HepG2 (cell line): ENCODE data around the gene PRCP. TPM values are rescaled to one million over a fixed set of nuclear protein-coding genes. Genes with fewer than 3 reads are reported as not detected.

Experiments used
- ATAC-seq: fragments of 200-7000 bp; cut with Tn5 transposase; 3 replicates; pipeline ENCODE4 v1.9.1; 2020; ENCODE audit warnings: mild to moderate bottlenecking, moderate library complexity
- BruUV-seq: library from RNA; stranded (reverse); fragments of 400-500 nt; replicated peaks from 2 replicates; lab custom pipeline; 2021; lab: Mats Ljungman, UMichigan
- CTCF ChIA-PET: fragments of 300-600 bp; formaldehyde crosslinking; extraction: SDS; loops from one replicate; lab custom pipeline; 2021; ENCODE audit warnings: low total read pairs, inconsistent platforms, low intra/inter-chr PET ratio; lab: Yijun Ruan, JAX
- POLR2A ChIA-PET: fragments of 350-600 bp; sonication (Branson Sonifier 250); formaldehyde crosslinking; loops from one replicate; lab custom pipeline; 2020; ENCODE audit warnings: antibody characterized with exemption, inconsistent platforms; lab: Yijun Ruan, JAX
- DNase-seq: peaks from one replicate; pipeline ENCODE4 v3.0.0-alpha.2; 2015; ENCODE audit warnings: low spot score
- FAIRE-seq: peaks from 3 replicates; lab custom pipeline; 2011; peaks lifted over from hg19 to GRCh38; lab: Jason Lieb, UNC
- H2AFZ ChIP-seq: one replicate; pipeline ENCODE4 v1.6.1; 2011; ENCODE audit warnings: low read length, inconsistent platforms
- H3K27ac ChIP-seq: fragments of 300-600 bp; 3 replicates; pipeline ENCODE4 v1.8.0; 2011; ENCODE audit warnings: mixed run types, mild to moderate bottlenecking, mixed read lengths, low read length, inconsistent platforms; ENCODE audit not compliant: insufficient read depth; ENCODE audit errors: extremely low read length
- H3K27me3 ChIP-seq, 2 experiments: fragments of 200-600 bp in 1 of 2; 2 replicates in 1 of 2; 3 replicates in 1 of 2; pipeline versions ENCODE4 v1.6.0 to v1.8.0; 2011; ENCODE audit warnings: low read length in 2 of 2, mild to moderate bottlenecking in 2 of 2, moderate library complexity in 2 of 2, inconsistent platforms in 1 of 2; ENCODE audit not compliant: insufficient read depth in 2 of 2, control insufficient read depth in 1 of 2
- H3K36me3 ChIP-seq, 2 experiments: fragments of 200-600 bp in 1 of 2; replicated peaks in 1 of 2; 2 replicates in 1 of 2; 3 replicates in 1 of 2; pipeline versions ENCODE4 v1.5.1 to v1.8.0; 2011; ENCODE audit warnings: low read length in 2 of 2, inconsistent platforms in 1 of 2; ENCODE audit not compliant: insufficient read depth in 2 of 2, control insufficient read depth in 1 of 2
- H3K4me1 ChIP-seq: 2 replicates; pipeline ENCODE4 v1.5.1; 2012; ENCODE audit warnings: low read length, inconsistent platforms; ENCODE audit not compliant: insufficient read depth
- H3K4me2 ChIP-seq: 2 replicates; pipeline ENCODE4 v1.6.0; 2011; ENCODE audit warnings: low read depth, low read length, inconsistent platforms
- H3K4me3 ChIP-seq, 3 experiments: fragments of 200-600 bp in 1 of 3; sonication (generic), shearing (Covaris generic) in 1 of 3; replicated peaks in 1 of 3; 2 replicates each; pipeline ENCODE4 v1.5.1; 2011 to 2016; ENCODE audit warnings: low read length in 3 of 3, inconsistent platforms in 2 of 3, low read depth in 2 of 3, mild to moderate bottlenecking in 2 of 3, control low read depth in 1 of 3, mixed read lengths in 1 of 3; ENCODE audit not compliant: insufficient read depth in 1 of 3
- H3K79me2 ChIP-seq: one replicate; pipeline ENCODE4 v1.6.1; 2011; ENCODE audit warnings: low read length, inconsistent platforms; ENCODE audit not compliant: insufficient read depth
- H3K9ac ChIP-seq: 2 replicates; pipeline ENCODE4 v1.6.0; 2011; ENCODE audit warnings: mild to moderate bottlenecking, low read depth, low read length, inconsistent platforms; ENCODE audit not compliant: insufficient read depth
- H3K9me3 ChIP-seq: 2 replicates; pipeline ENCODE4 v1.5.1; 2012; ENCODE audit warnings: mild to moderate bottlenecking, low read length
- H4K20me1 ChIP-seq: 2 replicates; pipeline ENCODE4 v1.6.0; 2011; ENCODE audit warnings: inconsistent platforms, mild to moderate bottlenecking, low read length, moderate library complexity; ENCODE audit not compliant: insufficient read depth
- FIP1L1 ChIP-seq: fragments of 200-400 bp; formaldehyde crosslinking; IDR thresholded peaks from 2 replicates; pipeline ENCODE4 v1.6.1; 2018; ENCODE audit warnings: low read depth, mild to moderate bottlenecking, low read length, moderate library complexity, borderline replicate concordance; ENCODE audit not compliant: insufficient read depth
- HDAC2 ChIP-seq: sonication (generic); formaldehyde crosslinking; IDR thresholded peaks from 2 replicates; pipeline ENCODE4 v1.4.0; 2020; ENCODE audit warnings: missing genetic modification reagents
- HOXA9 ChIP-seq: sonication (generic); formaldehyde crosslinking; IDR thresholded peaks from 2 replicates; pipeline ENCODE4 v1.8.1; 2022; ENCODE audit warnings: missing genetic modification reagents, mild to moderate bottlenecking, moderate library complexity, borderline replicate concordance
- KAT8 ChIP-seq: IDR thresholded peaks from 2 replicates; pipeline ENCODE4 v1.6.1; 2016; ENCODE audit warnings: missing genetic modification reagents, missing compliant biosample characterization
- RFX1 ChIP-seq: fragments of 450-650 bp; IDR thresholded peaks from 2 replicates; pipeline ENCODE4 v1.6.1; 2017
- STAG1 ChIP-seq: sonication (generic); formaldehyde crosslinking; IDR thresholded peaks from 2 replicates; pipeline ENCODE4 v1.4.0; 2020; ENCODE audit warnings: missing genetic modification reagents
- WGBS: methylation state at CpG from one replicate; pipeline ENCODE4 v1.1.6; 2017; ENCODE audit warnings: low lambda C conversion rate; 5-methylcytosine and 5-hydroxymethylcytosine counted together
- in situ Hi-C: cut with HindIII; loops from 2 replicates; pipeline ENCODE4 v1.10.0; 2017; ENCODE audit warnings: low pct_unique_long_range_greater_than_20kb; ENCODE audit not compliant: extremely low pct_ligation_motif_present
- intact Hi-C: fragments of 100-400 bp; cut with micrococcal nuclease; formaldehyde crosslinking; loops from one replicate; pipeline ENCODE4 v1.10.0; 2022; ENCODE audit not compliant: unreplicated experiment
- polyA plus RNA-seq, 8 experiments: library from polyadenylated mRNA; depleted of rRNA in 3 of 8; stranded (reverse) in 7 of 8; unstranded in 1 of 8; fragments of >200 nt; fragmentation: Illumina TruSeq in 4 of 8; extraction: Trizol in 4 of 8; gene quantifications; 2 replicates each; pipeline versions ENCODE4 v1.2.1 to v1.2.3, GENCODE V29; 2011 to 2016; ENCODE audit warnings: low read depth in 4 of 8, missing spikeins in 1 of 8, mixed read lengths in 1 of 8; ENCODE audit not compliant: insufficient read depth in 1 of 8
- total RNA-seq, 5 experiments: library from RNA; depleted of rRNA; stranded (reverse); fragments of >200 nt; fragmentation: Illumina TruSeq; extraction: Trizol; gene quantifications; 2 replicates each; pipeline ENCODE4 v1.2.3, GENCODE V29; 2016; ENCODE audit warnings: low read depth in 1 of 5
- TF ChIP-seq, protein P1 (sequence below): sonication (generic); formaldehyde crosslinking; IDR thresholded peaks from 2 replicates; pipeline ENCODE4 v1.5.0; 2020; ENCODE audit warnings: mild to moderate bottlenecking, missing genetic modification reagents, moderate library complexity
- TF ChIP-seq, protein P2 (sequence below): IDR thresholded peaks from 2 replicates; pipeline ENCODE4 v1.6.1; 2012; ENCODE audit warnings: low read depth, low read length, improper control_type of control experiment
- TF ChIP-seq, protein P3 (sequence below): sonication (generic); formaldehyde crosslinking; IDR thresholded peaks from 2 replicates; pipeline ENCODE4 v1.5.0; 2020; ENCODE audit warnings: missing genetic modification reagents, mild to moderate bottlenecking, borderline replicate concordance
- TF ChIP-seq, protein P4 (sequence below): sonication (generic); formaldehyde crosslinking; IDR thresholded peaks from 2 replicates; pipeline ENCODE4 v1.4.0; 2020; ENCODE audit warnings: missing genetic modification reagents, mild to moderate bottlenecking, borderline replicate concordance

The PRCP gene
- total and polyA plus RNA-seq, 2 of the 13 experiments (the other 11 are each of a cell fraction or from before 2014, with no cell fraction given), result 84.2 to 105 TPM

DNA sequence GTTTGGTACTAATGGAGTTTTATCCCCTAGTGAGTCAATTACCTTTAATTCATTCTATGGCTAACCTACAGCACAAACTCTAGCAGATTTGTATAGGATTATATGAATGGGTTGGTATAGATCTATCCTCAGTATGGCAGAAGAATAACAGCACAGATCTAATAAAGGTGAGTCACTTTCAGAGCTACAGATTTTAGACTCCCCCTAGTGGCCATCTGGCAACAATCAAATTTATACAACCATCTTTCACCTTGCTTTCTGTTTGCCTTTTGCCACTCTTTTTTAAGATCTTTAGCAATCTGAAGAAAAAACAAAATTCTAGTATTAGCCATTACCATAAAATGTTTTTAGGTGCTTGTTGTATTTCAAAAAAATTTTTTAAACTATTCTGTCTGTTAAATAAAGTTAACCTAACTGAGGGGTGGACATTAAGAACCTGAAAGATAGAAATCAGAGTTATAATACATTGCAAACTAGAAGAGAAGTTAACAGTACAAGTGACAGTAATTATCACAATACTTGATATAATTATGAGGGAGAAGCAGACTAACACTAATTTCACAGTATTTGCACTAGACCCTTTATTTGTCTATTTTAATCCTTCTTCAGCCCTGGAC, 27.1 kb upstream of the PRCP start (continued):
- TF ChIP-seq, protein P1, sequence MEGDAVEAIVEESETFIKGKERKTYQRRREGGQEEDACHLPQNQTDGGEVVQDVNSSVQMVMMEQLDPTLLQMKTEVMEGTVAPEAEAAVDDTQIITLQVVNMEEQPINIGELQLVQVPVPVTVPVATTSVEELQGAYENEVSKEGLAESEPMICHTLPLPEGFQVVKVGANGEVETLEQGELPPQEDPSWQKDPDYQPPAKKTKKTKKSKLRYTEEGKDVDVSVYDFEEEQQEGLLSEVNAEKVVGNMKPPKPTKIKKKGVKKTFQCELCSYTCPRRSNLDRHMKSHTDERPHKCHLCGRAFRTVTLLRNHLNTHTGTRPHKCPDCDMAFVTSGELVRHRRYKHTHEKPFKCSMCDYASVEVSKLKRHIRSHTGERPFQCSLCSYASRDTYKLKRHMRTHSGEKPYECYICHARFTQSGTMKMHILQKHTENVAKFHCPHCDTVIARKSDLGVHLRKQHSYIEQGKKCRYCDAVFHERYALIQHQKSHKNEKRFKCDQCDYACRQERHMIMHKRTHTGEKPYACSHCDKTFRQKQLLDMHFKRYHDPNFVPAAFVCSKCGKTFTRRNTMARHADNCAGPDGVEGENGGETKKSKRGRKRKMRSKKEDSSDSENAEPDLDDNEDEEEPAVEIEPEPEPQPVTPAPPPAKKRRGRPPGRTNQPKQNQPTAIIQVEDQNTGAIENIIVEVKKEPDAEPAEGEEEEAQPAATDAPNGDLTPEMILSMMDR (CRISPR knock-in tag), result peak; percentile 66
- TF ChIP-seq KAT8 (CRISPR knock-in tag), result 0 out of 2 replicates have a peak, but pooled peaks have one; percentile 11
- TF ChIP-seq, protein P2, sequence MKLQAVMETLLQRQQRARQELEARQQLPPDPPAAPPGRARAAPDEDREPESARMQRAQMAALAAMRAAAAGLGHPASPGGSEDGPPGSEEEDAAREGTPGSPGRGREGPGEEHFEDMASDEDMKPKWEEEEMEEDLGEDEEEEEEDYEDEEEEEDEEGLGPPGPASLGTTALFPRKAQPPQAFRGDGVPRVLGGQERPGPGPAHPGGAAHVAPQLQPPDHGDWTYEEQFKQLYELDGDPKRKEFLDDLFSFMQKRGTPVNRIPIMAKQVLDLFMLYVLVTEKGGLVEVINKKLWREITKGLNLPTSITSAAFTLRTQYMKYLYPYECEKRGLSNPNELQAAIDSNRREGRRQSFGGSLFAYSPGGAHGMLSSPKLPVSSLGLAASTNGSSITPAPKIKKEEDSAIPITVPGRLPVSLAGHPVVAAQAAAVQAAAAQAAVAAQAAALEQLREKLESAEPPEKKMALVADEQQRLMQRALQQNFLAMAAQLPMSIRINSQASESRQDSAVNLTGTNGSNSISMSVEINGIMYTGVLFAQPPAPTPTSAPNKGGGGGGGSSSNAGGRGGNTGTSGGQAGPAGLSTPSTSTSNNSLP, result peak; percentile 94
- TF ChIP-seq STAG1 (CRISPR knock-in tag), result peak; percentile 57

DNA sequence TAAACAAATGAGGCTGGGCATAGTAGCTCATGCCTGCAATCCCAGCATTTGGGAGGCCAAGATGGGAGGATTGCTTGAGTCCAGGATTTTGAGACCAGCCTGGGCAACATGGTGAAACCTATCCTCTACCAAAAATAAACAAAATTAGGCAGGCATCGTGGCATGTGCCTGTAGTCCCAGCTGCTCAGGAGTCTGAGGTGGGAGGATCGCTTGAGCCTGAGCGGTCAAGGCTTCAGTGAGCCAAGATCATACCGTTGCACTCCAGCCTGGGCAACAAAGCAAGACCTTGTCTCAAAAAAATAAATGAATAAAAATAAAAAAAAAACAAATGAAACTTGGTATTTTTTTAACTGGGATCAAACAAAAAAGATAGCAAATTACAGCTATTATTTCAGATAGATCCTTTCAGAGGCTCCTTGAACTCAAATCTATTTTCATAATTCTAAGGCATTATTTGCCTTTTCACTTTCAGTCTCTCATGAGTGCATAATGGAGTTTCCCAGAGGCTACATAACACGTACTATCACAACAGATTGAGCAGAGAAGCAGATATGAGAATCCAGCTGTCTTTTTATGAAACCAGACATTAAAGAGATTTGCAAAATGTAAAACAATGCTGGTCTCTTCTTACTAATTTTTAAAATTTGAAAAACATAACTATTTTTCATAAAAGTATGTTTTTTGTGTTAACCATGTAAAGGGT, 24.4 kb upstream of the PRCP start:
- Histone ChIP-seq H3K9ac (no peak overlapping the region), H3K27ac (no peak overlapping the region), H2AFZ (no peak overlapping the region), H3K4me3 (no peak overlapping the region), H3K36me3 (peaks cover 0 to 4% of the 10 kb centered on the region in 2 experiments; a peak in 2 of 5 replicates), H3K4me1 (peaks cover 11% of the 10 kb centered on the region), H3K9me3 (no peaks in the 10 kb centered on the region), H3K79me2 (no peaks in the 10 kb centered on the region), H4K20me1 (no peaks in the 10 kb centered on the region), H3K27me3 (no peaks in the 10 kb centered on the region), H3K4me2 (no peak overlapping the region)
- no TSS peak for BruUV-seq
- DNase-seq (no peak), ATAC-seq (no peak), FAIRE-seq (no peak)
- WGBS, result 96% methylated on average over 5 of the region's 5 CpGs
- ChIA-PET CTCF (no interaction called here), POLR2A (no interaction called here)
- in situ Hi-C loops (no loop called here), intact Hi-C loops (loop anchor here (5.0 kb wide), 1 partner anchor 148 kb away; the partner anchor contains the start of gene RAB30)
- TF ChIP-seq, protein P3, sequence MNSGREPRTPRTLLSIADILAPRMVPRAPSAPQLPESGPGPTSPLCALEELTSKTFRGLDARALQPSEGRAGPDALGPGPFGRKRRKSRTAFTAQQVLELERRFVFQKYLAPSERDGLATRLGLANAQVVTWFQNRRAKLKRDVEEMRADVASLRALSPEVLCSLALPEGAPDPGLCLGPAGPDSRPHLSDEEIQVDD (CRISPR knock-in tag), result no peak
- TF ChIP-seq FIP1L1 (no peak), HDAC2 (no peak), RFX1 (no peak), HOXA9 (CRISPR knock-in tag) (no peak)
- TF ChIP-seq, protein P4, sequence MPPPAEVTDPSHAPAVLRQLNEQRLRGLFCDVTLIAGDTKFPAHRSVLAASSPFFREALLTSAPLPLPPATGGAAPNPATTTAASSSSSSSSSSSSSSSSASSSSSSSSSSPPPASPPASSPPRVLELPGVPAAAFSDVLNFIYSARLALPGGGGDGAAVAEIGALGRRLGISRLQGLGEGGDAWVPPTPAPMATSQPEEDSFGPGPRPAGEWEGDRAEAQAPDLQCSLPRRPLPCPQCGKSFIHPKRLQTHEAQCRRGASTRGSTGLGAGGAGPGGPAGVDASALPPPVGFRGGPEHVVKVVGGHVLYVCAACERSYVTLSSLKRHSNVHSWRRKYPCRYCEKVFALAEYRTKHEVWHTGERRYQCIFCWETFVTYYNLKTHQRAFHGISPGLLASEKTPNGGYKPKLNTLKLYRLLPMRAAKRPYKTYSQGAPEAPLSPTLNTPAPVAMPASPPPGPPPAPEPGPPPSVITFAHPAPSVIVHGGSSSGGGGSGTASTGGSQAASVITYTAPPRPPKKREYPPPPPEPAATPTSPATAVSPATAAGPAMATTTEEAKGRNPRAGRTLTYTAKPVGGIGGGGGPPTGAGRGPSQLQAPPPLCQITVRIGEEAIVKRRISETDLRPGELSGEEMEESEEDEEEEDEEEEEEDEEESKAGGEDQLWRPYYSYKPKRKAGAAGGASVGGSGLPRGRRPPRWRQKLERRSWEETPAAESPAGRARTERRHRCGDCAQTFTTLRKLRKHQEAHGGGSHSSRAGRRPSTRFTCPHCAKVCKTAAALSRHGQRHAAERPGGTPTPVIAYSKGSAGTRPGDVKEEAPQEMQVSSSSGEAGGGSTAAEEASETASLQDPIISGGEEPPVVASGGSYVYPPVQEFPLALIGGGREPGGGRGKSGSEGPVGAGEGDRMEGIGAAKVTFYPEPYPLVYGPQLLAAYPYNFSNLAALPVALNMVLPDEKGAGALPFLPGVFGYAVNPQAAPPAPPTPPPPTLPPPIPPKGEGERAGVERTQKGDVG (CRISPR knock-in tag), result no peak
